ENCODE results near the gene NSDHL.
A peak's percentile ranks its signal among the peaks of the same experiment; 100 is the strongest.
"Not testable (repeated sequence)": the region's sequence is repeated elsewhere in the genome, so short reads cannot be mapped to it uniquely, and the experiment has no call there.

Gene NSDHL

DNA sequence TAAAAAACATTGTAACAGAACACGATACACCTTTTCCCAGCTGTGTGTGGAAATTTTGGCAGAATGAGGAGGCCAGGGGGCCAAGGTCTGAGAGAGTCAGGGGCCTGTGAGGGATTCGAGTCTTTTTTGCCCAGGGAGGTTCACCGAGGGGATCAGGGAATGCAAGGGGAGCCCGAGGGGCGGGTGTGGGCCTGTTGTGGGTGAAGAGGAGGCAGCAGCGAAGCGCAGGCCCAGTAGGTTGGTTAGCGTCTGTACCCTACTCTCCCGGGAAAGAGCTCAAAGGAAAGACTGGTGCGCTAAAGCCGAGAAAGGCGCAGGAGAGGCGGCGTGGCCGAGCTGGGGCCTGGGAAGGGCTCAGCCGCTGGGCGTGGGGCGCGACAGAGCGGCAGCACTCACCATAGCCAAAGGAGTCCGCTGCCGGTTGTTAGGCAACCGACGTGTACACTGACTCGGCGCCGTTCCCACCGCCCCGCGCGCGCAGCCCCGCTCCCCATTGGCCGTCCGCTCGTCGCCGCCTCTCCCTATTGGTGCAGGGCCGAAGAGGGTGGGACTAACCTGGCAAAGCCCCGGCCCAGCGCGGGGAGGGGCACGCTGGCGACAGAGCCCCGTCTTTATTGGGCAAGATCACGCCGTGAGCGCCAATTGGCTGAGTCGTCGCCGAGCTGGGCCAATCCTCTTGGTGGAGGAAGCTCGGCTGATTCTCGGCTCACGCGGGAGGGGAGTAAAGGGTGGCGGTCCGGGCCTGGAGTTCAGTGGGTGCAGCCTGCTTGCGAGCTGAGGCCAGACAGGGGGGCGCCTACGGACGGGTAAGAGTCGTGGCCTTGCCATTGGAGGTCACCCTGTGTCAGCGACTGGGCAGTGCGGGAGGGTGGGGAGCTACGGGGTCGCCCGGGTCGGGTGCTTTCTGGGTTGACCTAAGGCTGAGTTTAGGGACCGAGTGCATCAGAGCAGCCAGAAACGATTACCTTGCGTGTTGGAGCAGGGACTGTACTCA lies at the start of gene NSDHL, which contains the start of gene CETN2:
Gene NSDHL, plus strand, starts transcription at position 752 of the 994 bp plus-strand sequence. CDS start 15,262 bp downstream, outside the sequence.
Gene CETN2, minus strand, starts transcription at position 446 of the 994 bp plus-strand sequence. Its CDS starts 47 bp downstream, at position 399.
- peak; percentile 98 for DNase-seq

DNA sequence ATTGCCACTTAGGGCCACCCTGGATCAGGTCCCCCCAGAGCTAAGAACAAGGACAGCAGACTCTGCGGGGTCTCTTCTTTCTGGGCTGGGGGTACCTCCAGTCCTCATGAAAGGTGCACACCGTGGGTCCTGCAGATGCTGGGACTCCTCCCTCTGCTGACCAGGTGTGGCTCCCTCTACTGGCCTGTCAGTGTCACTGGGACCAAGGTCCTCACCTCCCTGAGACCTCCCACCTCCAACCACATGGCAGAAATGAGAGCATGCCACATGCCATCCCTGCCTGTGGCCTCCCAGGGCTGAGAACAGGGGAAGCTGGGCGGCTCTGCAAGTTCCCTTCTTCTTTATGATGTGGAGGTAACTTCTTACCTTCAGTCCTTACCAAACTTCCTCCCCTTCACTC lies 43.8 kb upstream of the NSDHL start:
- DNase-seq = not testable (repeated sequence)

GRCh38 chrX:152798945-152799344 lies 31.9 kb upstream of the NSDHL start:
- no peak for DNase-seq

- DNase-seq = no peak
Observed at GRCh38 chrX:152806035-152806434, 24.8 kb upstream of the NSDHL start.

DNA sequence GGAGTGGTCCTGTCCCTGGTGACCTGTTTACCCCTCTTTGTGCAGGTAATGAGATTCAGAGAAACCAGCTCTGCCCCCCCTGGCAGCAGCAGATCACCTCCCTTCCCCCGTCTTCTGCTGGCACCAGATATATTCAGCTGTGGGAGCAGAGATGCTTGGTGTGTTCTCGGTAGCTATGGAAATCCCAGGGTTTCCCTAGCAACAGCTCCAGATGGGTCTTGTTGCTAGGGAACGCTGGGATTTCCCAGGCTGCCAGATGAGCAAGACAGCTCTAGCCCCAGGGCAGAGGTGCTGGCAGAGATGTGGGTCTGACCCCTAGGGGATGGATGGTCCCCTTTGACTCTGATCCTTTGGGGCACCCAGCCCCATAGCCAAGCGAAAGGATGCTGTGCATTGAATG lies 20.5 kb upstream of the NSDHL start:
- peak; percentile 16 for DNase-seq

- DNase-seq = no peak
Observed at GRCh38 chrX:152813206-152813605, 17.7 kb upstream of the NSDHL start.

GRCh38 chrX:152814048-152814447 lies 16.8 kb upstream of the NSDHL start:
- no peak for DNase-seq

DNA sequence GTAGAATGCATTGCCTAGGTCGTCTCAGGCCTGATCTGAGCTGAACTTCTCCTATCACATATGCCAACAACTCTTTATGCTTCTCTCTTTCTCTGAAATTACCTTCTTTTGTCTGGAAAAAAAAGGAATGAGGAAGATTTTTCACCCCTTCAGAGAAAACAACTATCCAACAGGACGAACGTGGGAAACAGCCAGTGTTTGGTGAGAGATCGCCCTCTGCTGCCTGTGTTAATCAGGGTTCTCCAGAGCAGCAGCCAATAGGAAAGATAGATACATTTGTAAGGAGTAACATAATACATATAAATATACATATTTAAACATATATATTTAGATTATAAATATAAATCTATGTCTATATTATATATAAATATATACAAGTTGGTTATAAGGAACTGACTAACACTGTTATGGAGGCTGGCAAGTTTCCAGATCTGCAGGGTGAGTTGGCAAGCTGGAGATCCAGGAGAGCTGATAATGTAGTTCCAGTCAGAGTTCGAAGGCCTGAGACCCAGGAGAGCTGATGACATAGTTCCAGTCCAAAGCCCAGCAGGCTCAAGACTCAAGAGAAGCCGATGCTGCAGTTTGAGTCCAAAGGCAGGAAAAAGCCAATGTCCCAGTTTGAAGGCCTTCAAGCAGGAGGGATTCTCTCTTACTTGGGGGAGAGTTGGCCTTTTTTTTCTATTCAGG lies 13.6 kb upstream of the NSDHL start:
- peak; percentile 31 for DNase-seq

- DNase-seq = no peak
Observed at GRCh38 chrX:152818356-152818755, 12.5 kb upstream of the NSDHL start.

DNA sequence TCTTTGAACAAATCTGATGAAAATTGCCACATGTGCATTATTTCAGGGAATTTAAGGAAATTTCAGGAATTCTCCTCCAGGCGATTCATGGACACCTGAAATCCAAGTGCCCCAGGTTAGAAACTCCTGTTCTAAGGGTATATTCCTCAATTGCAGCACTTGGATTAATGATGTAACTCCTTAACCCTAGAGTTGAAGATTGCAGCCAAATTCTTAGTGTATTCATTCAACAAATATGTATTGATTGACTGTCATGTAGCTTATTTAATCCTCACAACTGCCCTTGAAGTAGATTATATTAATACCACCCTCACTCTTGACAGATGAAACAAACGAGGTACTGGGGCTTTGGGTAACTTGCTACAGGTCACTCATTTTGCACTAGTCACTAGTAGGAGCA lies 11.6 kb upstream of the NSDHL start:
- DNase-seq = no peak

GRCh38 chrX:152819732-152820131 lies 11.1 kb upstream of the NSDHL start:
- no peak for DNase-seq

GRCh38 chrX:152821145-152821765 lies 9.6 kb upstream of the NSDHL start:
- peak; percentile 80 for DNase-seq

GRCh38 chrX:152822383-152823086 lies 8.3 kb upstream of the NSDHL start:
- no peak for DNase-seq

GRCh38 chrX:152823657-152824056 lies 7.2 kb upstream of the NSDHL start:
- peak; percentile 8 for DNase-seq

GRCh38 chrX:152824841-152825374 lies 6.0 kb upstream of the NSDHL start:
- DNase-seq = no peak

DNA sequence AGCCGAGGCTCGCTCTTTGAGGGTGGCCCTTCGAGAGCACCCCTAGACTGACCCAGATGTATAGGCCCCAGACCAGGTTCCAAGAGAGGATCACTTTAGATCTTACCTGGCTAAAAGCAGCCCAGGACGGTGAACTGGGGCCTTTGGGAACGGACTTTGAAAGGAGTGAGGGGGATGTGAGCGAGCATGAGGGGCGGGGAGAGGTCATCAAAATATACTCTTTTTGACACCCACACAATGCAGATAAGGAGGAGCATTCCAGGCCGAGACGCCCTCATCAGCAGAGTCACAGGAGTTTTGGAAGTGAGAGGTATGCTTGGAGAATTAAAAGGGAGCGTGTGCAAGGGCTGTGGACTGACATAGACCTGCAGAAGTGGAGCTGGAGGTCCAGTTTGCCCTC lies 528 bp downstream of the NSDHL start:
- no peak for DNase-seq

GRCh38 chrX:152832520-152832919 lies 1.7 kb downstream of the NSDHL start:
- no peak for DNase-seq

- DNase-seq = no peak
Observed at GRCh38 chrX:152833378-152833777, 2.5 kb downstream of the NSDHL start.

GRCh38 chrX:152835470-152835869 lies 4.6 kb downstream of the NSDHL start:
- not testable (repeated sequence) for DNase-seq

DNA sequence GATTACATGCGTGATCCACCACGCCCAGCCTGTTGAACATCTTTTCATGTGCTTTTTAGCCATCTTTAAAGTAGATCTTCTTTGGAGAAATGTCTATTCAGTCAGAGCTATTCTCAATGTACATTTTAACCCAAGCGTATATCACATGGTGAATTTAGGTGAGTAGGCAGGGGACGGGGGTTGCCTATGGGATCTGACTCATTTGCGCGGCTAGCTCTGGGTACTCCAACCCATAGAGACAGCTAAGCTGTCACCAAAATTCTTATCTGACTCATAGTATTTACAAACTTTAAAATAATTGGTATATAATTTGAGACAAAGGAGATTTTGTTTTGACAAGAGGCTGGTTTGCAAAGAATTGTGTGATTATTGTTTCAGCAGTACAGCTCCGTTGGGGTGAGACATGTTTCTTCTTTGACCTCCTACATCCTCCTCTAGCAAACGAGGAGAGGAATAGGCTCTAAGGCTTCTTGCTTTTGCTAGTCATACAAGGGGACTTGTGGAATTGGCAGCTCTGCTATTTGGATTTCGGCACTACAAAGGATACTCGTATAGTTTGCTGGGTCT lies 12.0 kb downstream of the NSDHL start:
- no peak for DNase-seq

DNA sequence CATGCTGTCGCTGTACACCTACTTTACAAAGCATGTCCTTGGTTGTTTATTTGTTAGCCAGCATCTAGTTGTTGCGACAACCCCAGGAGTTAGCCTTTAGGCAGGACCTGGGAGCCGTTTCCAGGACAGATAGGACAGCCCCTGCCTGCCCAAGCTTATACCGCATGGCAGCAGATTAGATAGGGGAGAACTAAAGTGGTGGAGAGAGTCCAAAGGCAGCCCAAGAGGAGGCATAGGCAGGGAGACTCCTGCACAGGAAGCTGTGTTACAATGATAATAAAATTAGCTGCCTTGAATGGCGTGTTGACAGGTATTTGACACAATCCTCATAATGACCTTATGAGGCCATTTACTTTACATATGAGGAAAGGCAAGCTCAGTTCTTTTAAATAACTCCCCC lies 13.0 kb downstream of the NSDHL start:
- no peak for DNase-seq

GRCh38 chrX:152844256-152844655 lies 13.4 kb downstream of the NSDHL start:
- DNase-seq = no peak
